ENCODE measurements around the gene PCLAF.
"Not testable (repeated sequence)": the region's sequence is repeated elsewhere in the genome, so short reads cannot be mapped to it uniquely, and the experiment has no call there.

PCLAF gene

DNA sequence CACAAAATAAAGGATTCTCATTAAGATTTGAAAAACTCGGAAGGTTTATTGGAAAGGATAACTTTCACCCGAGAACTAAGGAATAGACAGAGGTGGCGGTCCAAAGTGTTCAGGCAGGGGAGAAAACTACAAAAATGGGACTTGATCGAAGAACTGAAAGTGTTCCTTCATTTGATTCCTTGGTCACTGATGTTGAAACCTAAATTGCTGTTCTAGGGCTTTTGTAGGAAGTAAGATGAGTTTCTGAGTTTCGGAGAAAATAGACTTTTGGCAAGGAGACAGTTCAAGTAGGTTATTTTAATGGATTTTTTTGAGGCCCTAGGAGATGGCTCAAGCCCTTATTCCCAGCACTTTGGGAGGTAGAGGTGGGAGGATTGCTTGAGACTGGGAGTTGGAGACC is 7.8 kb upstream of the PCLAF start:
- Histone ChIP-seq H3K36me3 (ENCODE audit: control insufficient read depth, insufficient read depth, low read length) (peaks cover 3% of the 10 kb centered on the region), H3K4me3 (ENCODE audit: low read length) (no peak overlapping the region), H3K4me1 (ENCODE audit: control insufficient read depth, insufficient read depth, low read length) (peaks cover 4% of the 10 kb centered on the region), H3K27me3 (ENCODE audit: control insufficient read depth, insufficient read depth, low read length) (no peaks in the 10 kb centered on the region), H3K9ac (ENCODE audit: low read length) (no peak overlapping the region), H3K27ac (ENCODE audit: low read depth, low read length) (no peak overlapping the region)

GRCh38 chr15:64387562-64388168 is 6.4 kb upstream of the PCLAF start, which contains the start of gene TRIP4:
Gene TRIP4, plus strand, starts transcription at chr15:64387836. Its CDS starts 28 bp downstream, at chr15:64387864.
- Histone ChIP-seq H3K4me3 (ENCODE audit: low read length) (peak within 1 kb of the TSS; percentile 97), H3K4me1 (ENCODE audit: control insufficient read depth, insufficient read depth, low read length) (peaks cover 4% of the 10 kb centered on the region), H3K27ac (ENCODE audit: low read depth, low read length) (peak within 1 kb of the TSS; percentile 73), H3K9ac (ENCODE audit: low read length) (peak within 1 kb of the TSS; percentile 81), H3K36me3 (ENCODE audit: control insufficient read depth, insufficient read depth, low read length) (no peaks in the 10 kb centered on the region), H3K27me3 (ENCODE audit: control insufficient read depth, insufficient read depth, low read length) (no peaks in the 10 kb centered on the region)

DNA sequence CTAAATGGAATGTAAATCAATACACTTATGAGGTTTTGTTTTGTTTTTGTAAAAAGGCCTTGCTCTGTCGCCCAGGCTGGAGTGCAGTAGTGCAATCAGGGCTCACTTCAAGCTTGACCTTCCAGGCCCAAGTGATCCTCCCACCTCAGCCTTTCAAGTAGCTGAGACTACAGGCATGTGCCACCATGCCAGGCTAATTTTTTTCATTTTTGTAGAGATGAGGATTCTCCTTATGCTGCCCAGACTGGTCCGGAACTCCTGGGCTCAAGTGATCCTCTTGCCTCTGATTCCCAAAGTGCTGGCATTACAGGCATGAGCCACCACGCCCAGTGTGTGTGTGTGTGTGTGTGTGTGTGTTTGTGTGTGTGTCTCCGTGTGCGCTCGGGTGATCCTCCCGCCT is 5.0 kb upstream of the PCLAF start:
- Histone ChIP-seq H3K9ac (ENCODE audit: low read length) (no peak overlapping the region), H3K36me3 (ENCODE audit: control insufficient read depth, insufficient read depth, low read length) (no peaks in the 10 kb centered on the region), H3K27me3 (ENCODE audit: control insufficient read depth, insufficient read depth, low read length) (no peaks in the 10 kb centered on the region), H3K27ac (ENCODE audit: low read depth, low read length) (no peak overlapping the region), H3K4me1 (ENCODE audit: control insufficient read depth, insufficient read depth, low read length) (peaks cover 4% of the 10 kb centered on the region), H3K4me3 (ENCODE audit: low read length) (no peak overlapping the region)

GRCh38 chr15:64383760-64384159 is 2.5 kb upstream of the PCLAF start:
- no peaks in the 10 kb centered on the region for H3K27me3 ChIP-seq (ENCODE audit: control insufficient read depth, insufficient read depth, low read length)
- peaks cover 3% of the 10 kb centered on the region for H3K4me1 ChIP-seq (ENCODE audit: control insufficient read depth, insufficient read depth, low read length)
- H3K27ac ChIP-seq (ENCODE audit: low read depth, low read length) = no peak overlapping the region
- H3K36me3 ChIP-seq (ENCODE audit: control insufficient read depth, insufficient read depth, low read length) = no peaks in the 10 kb centered on the region
- no peak overlapping the region for H3K9ac ChIP-seq (ENCODE audit: low read length)
- no peak overlapping the region for H3K4me3 ChIP-seq (ENCODE audit: low read length)

- H3K27me3 ChIP-seq (ENCODE audit: control insufficient read depth, insufficient read depth, low read length); H3K4me3 ChIP-seq (ENCODE audit: low read length); H3K36me3 ChIP-seq (ENCODE audit: control insufficient read depth, insufficient read depth, low read length); H3K27ac ChIP-seq (ENCODE audit: low read depth, low read length); H3K9ac ChIP-seq (ENCODE audit: low read length); H3K4me1 ChIP-seq (ENCODE audit: control insufficient read depth, insufficient read depth, low read length): not testable (repeated sequence)
Observed at GRCh38 chr15:64380130-64380870, 941 bp downstream of the PCLAF start.

GRCh38 chr15:64379216-64379960 is 1.9 kb downstream of the PCLAF start:
- Histone ChIP-seq H3K4me3 (ENCODE audit: low read length) (no peak overlapping the region), H3K36me3 (ENCODE audit: control insufficient read depth, insufficient read depth, low read length) (no peaks in the 10 kb centered on the region), H3K27me3 (ENCODE audit: control insufficient read depth, insufficient read depth, low read length) (no peaks in the 10 kb centered on the region), H3K4me1 (ENCODE audit: control insufficient read depth, insufficient read depth, low read length) (no peaks in the 10 kb centered on the region), H3K9ac (ENCODE audit: low read length) (no peak overlapping the region), H3K27ac (ENCODE audit: low read depth, low read length) (no peak overlapping the region)

GRCh38 chr15:64373360-64373759 is 7.9 kb downstream of the PCLAF start:
- H3K9ac ChIP-seq (ENCODE audit: low read length) = no peak overlapping the region
- H3K27ac ChIP-seq (ENCODE audit: low read depth, low read length) = no peak overlapping the region
- no peaks in the 10 kb centered on the region for H3K4me1 ChIP-seq (ENCODE audit: control insufficient read depth, insufficient read depth, low read length)

GRCh38 chr15:64371383-64371782 is 9.9 kb downstream of the PCLAF start:
- H3K4me1 ChIP-seq (ENCODE audit: control insufficient read depth, insufficient read depth, low read length); H3K27ac ChIP-seq (ENCODE audit: low read depth, low read length); H3K4me3 ChIP-seq (ENCODE audit: low read length); H3K36me3 ChIP-seq (ENCODE audit: control insufficient read depth, insufficient read depth, low read length); H3K9ac ChIP-seq (ENCODE audit: low read length); H3K27me3 ChIP-seq (ENCODE audit: control insufficient read depth, insufficient read depth, low read length): not testable (repeated sequence)

More at GRCh38 chr15:64373360-64373759, 7.9 kb downstream of the PCLAF start:
- no peaks in the 10 kb centered on the region for H3K27me3 ChIP-seq (ENCODE audit: control insufficient read depth, insufficient read depth, low read length)
- H3K4me3 ChIP-seq (ENCODE audit: low read length) = no peak overlapping the region
- H3K36me3 ChIP-seq (ENCODE audit: control insufficient read depth, insufficient read depth, low read length) = no peaks in the 10 kb centered on the region

DNA sequence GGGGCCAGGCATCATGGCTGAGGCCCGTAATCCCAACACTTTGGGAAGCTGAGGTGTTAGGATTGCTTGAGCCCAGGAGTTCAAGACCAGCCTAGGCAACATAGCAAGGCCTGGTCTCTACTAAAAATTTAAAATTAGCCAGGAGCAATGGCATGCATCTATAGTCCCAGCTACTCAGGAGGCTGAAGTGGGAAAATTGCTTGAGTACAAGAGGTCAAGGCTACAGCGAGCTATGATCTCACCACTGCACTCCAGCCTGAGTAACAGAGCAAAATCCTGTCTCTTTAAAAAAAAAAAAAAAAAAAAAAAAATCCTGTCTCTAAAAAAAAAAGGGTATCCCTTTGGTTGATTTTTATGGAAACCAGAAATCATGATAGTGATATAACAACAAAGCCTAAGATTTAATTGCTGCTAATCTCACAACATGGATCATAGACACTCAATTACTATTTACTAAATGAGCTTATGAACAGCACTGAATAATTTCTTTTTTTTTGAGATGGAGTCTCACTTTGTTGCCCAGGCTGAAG is 12.1 kb downstream of the PCLAF start:
- Histone ChIP-seq H3K36me3 (ENCODE audit: control insufficient read depth, insufficient read depth, low read length) (no peaks in the 10 kb centered on the region), H3K27ac (ENCODE audit: low read depth, low read length) (no peak overlapping the region), H3K4me1 (ENCODE audit: control insufficient read depth, insufficient read depth, low read length) (no peaks in the 10 kb centered on the region), H3K27me3 (ENCODE audit: control insufficient read depth, insufficient read depth, low read length) (no peaks in the 10 kb centered on the region), H3K9ac (ENCODE audit: low read length) (no peak overlapping the region), H3K4me3 (ENCODE audit: low read length) (no peak overlapping the region)

GRCh38 chr15:64361259-64361658 is 20.0 kb downstream of the PCLAF start:
- H3K27ac ChIP-seq (ENCODE audit: low read depth, low read length) = no peak overlapping the region
- no peaks in the 10 kb centered on the region for H3K36me3 ChIP-seq (ENCODE audit: control insufficient read depth, insufficient read depth, low read length)
- peaks cover 4% of the 10 kb centered on the region for H3K4me1 ChIP-seq (ENCODE audit: control insufficient read depth, insufficient read depth, low read length)
- no peak overlapping the region for H3K9ac ChIP-seq (ENCODE audit: low read length)
- no peak overlapping the region for H3K4me3 ChIP-seq (ENCODE audit: low read length)
- H3K27me3 ChIP-seq (ENCODE audit: control insufficient read depth, insufficient read depth, low read length) = no peaks in the 10 kb centered on the region

GRCh38 chr15:64356710-64357040 is 24.6 kb downstream of the PCLAF start:
- Histone ChIP-seq H3K4me1 (ENCODE audit: control insufficient read depth, insufficient read depth, low read length) (peaks cover 11% of the 10 kb centered on the region), H3K27ac (ENCODE audit: low read depth, low read length) (peak overlapping the region; percentile 44), H3K27me3 (ENCODE audit: control insufficient read depth, insufficient read depth, low read length) (no peaks in the 10 kb centered on the region), H3K9ac (ENCODE audit: low read length) (no peak overlapping the region), H3K36me3 (ENCODE audit: control insufficient read depth, insufficient read depth, low read length) (no peaks in the 10 kb centered on the region), H3K4me3 (ENCODE audit: low read length) (peak overlapping the region; percentile 89)

- Histone ChIP-seq H3K27me3 (ENCODE audit: control insufficient read depth, insufficient read depth, low read length) (no peaks in the 10 kb centered on the region), H3K36me3 (ENCODE audit: control insufficient read depth, insufficient read depth, low read length) (no peaks in the 10 kb centered on the region), H3K27ac (ENCODE audit: low read depth, low read length) (peak within 1 kb of the TSS; percentile 64)
Observed at GRCh38 chr15:64355944-64356709, 25.1 kb downstream of the PCLAF start, which contains the start of gene CSNK1G1. Gene CSNK1G1, minus strand, starts transcription at chr15:64356173. Its CDS starts 55,674 bp downstream, at chr15:64300499.

More at GRCh38 chr15:64355944-64356709, 25.1 kb downstream of the PCLAF start, which contains the start of gene CSNK1G1:
- peaks cover 11% of the 10 kb centered on the region for H3K4me1 ChIP-seq (ENCODE audit: control insufficient read depth, insufficient read depth, low read length)
- H3K9ac ChIP-seq (ENCODE audit: low read length) = peak within 1 kb of the TSS; percentile 2
- peak within 1 kb of the TSS; percentile 89 for H3K4me3 ChIP-seq (ENCODE audit: low read length)

Data from rectal smooth muscle tissue (tissue), 1 donor.